ENCODE measurements around the gene PLEKHG4B. TPM values are rescaled to one million over a fixed set of nuclear protein-coding genes. Genes with fewer than 3 reads are reported as not detected.
"Not testable (repeated sequence)": the region's sequence is repeated elsewhere in the genome, so short reads cannot be mapped to it uniquely, and the experiment has no call there.

The PLEKHG4B gene
- total RNA-seq, 4 donors from 2014 or later, result 0.18 to 2.5 (median 0.19) TPM; not detected in 1

- no peaks in the 10 kb centered on the region for H3K27me3 ChIP-seq
- peak in 2 of 3 donors; percentile 22 for DNase-seq
- TF ChIP-seq, protein P1, sequence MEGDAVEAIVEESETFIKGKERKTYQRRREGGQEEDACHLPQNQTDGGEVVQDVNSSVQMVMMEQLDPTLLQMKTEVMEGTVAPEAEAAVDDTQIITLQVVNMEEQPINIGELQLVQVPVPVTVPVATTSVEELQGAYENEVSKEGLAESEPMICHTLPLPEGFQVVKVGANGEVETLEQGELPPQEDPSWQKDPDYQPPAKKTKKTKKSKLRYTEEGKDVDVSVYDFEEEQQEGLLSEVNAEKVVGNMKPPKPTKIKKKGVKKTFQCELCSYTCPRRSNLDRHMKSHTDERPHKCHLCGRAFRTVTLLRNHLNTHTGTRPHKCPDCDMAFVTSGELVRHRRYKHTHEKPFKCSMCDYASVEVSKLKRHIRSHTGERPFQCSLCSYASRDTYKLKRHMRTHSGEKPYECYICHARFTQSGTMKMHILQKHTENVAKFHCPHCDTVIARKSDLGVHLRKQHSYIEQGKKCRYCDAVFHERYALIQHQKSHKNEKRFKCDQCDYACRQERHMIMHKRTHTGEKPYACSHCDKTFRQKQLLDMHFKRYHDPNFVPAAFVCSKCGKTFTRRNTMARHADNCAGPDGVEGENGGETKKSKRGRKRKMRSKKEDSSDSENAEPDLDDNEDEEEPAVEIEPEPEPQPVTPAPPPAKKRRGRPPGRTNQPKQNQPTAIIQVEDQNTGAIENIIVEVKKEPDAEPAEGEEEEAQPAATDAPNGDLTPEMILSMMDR (IDR thresholded peaks at IDR 0.05), result no peak
- no peak for TF ChIP-seq POLR2A (IDR thresholded peaks at IDR 0.05)
- no peak overlapping the region for H3K27ac ChIP-seq
- no peaks in the 10 kb centered on the region for H3K4me1 ChIP-seq
- no peaks in the 10 kb centered on the region for H3K36me3 ChIP-seq
- no peaks in the 10 kb centered on the region for H3K9me3 ChIP-seq
- no peak overlapping the region for H3K4me3 ChIP-seq
Observed at GRCh38 chr5:163841-164240, 71.9 kb downstream of the PLEKHG4B start.

DNA sequence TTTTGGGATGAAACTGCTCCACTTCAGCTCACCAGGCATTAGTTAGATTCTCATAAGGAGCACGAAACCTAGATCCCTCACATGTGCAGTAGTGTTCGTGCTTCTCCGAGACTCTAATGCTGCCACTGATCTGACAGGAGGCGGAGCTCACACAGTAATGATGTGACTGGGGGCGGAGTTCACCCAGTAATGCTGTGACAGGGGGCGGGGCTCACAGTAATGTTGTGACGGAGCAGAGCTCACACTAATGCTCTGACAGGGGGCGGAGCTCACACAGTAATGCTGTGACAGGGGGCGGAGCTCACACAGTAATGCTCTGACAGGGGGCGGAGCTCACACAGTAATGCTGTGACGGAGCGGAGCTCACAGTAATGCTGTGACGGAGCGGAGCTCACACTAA, 72.3 kb downstream of the PLEKHG4B start:
- TF ChIP-seq, protein P1 (IDR thresholded peaks at IDR 0.05), result no peak
- no peak for TF ChIP-seq POLR2A (IDR thresholded peaks at IDR 0.05)
- peak in 1 of 3 donors; percentile 14 for DNase-seq
- H3K9me3 ChIP-seq, result no peaks in the 10 kb centered on the region
- H3K4me3 ChIP-seq, result no peak overlapping the region
- H3K27me3 ChIP-seq, result no peaks in the 10 kb centered on the region
- H3K36me3 ChIP-seq, result no peaks in the 10 kb centered on the region
- H3K4me1 ChIP-seq, result no peaks in the 10 kb centered on the region
- H3K27ac ChIP-seq, result no peak overlapping the region

- not testable (repeated sequence) for H3K36me3 ChIP-seq, H3K9me3 ChIP-seq, H3K27ac ChIP-seq, H3K4me3 ChIP-seq, H3K4me1 ChIP-seq, DNase-seq, H3K27me3 ChIP-seq
Observed at GRCh38 chr5:164783-165182, 72.8 kb downstream of the PLEKHG4B start.

DNA sequence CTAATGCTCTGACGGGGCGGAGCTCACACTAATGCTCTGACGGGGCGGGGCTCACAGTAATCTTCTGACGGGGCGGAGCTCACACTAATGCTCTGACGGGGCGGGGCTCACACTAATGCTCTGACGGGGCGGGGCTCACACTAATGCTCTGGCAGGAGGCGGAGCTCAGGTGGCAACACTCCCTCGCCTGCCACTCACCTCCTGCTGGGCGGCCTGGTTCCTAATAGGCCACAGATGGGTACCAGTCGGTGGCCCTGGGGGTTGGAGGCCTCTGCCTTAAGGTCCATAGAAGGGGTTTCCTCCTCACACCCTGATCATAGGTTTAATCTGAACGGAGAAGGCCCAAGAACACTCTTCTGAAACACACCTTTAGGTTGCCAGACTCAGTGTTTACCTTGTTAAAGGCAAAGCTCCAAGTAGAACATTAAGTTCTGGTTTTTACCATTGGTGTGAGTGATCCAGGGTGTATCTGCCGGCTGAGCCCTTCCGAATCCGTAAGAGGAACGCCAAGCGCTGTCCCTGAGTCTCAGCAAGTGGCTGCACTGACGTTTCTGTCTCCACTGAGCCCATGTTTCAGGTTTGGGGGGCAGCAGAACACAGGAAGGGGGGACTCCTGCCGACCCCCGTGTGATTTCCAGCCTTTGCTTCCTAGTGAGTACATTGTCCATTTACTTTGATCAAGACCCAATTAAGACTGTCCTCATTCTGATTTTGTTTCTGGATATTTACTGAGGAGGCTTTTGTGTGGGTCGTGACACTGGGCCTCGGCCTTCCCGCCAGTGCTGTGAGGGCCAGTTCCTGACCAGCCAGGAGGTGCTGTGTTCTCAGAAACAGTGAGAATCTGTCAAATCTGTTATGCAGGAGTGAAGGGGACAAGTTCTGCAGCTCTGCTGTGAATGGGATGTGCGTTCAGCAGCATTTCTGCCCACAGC, 74.7 kb downstream of the PLEKHG4B start:
- H3K36me3 ChIP-seq, result no peaks in the 10 kb centered on the region
- DNase-seq, result peak in 2 of 3 donors; percentile 15 to 37
- TF ChIP-seq, protein P1 (IDR thresholded peaks at IDR 0.05), result no peak
- TF ChIP-seq POLR2A (IDR thresholded peaks at IDR 0.05), result no peak
- H3K9me3 ChIP-seq, result no peaks in the 10 kb centered on the region
- no peak overlapping the region for H3K27ac ChIP-seq
- no peaks in the 10 kb centered on the region for H3K4me1 ChIP-seq
- H3K4me3 ChIP-seq, result no peak overlapping the region
- H3K27me3 ChIP-seq, result no peaks in the 10 kb centered on the region

DNA sequence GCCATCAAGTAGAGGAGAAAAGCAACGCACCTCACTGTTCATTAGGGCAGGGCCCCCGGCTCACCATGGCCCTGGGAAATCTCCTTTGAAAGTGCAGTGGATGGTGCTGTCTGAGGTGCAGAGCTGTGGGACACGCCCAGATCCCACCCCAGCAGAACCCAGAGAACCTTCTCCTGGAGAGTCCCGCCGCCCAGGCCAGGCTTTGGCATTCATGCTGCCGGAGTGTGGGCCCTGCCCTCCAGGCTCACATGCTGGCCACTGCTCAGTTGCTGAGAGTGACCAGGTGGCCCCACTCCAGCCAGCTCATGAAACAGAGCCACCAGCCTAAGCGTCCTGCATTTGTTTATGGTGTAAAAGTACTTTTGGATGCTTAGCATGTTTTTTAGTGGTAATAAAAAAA, 75.5 kb downstream of the PLEKHG4B start:
- Histone ChIP-seq H3K27me3 (no peaks in the 10 kb centered on the region), H3K36me3 (no peaks in the 10 kb centered on the region), H3K9me3 (no peaks in the 10 kb centered on the region), H3K4me3 (no peak overlapping the region), H3K27ac (no peak overlapping the region), H3K4me1 (no peaks in the 10 kb centered on the region)
- TF ChIP-seq, protein P1 (IDR thresholded peaks at IDR 0.05), result no peak
- TF ChIP-seq POLR2A (IDR thresholded peaks at IDR 0.05), result no peak
- peak in 2 of 3 donors; percentile 40 to 41 for DNase-seq

DNA sequence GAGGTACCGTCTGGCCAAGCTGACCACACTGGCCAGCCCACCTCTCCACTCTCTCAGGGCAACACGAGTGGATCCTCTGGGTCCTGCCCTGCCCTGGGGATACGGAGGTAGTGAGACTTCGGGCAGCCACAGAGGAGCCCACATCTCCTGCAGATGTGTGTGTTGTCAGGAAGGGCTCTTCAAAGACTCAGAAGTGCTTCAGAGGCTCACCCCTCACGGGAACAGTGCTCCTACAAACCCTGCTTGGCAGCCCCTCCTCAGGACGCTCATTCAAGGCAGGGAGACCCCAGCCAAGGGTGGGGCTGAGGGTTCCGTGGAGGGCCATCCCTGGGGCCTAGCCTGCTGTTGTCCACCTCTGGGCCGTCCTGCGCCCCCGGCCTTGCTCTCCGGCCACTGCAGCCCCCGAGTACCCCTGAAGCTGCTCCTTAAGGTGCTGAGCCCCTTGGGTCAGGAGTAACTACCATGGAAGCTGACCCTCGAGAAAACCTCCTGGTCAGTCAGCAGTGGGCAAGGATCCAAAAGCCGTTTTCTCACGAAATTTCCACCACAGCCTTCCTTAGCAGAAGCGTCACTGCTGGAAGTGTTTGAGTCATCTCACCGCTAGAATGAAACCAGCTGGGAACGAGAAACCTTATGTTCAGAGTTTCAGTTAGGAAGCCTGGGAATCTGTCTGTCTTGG, 76.2 kb downstream of the PLEKHG4B start:
- Histone ChIP-seq H3K4me3 (no peak overlapping the region), H3K36me3 (no peaks in the 10 kb centered on the region), H3K27me3 (no peaks in the 10 kb centered on the region), H3K4me1 (no peaks in the 10 kb centered on the region), H3K27ac (no peak overlapping the region), H3K9me3 (no peaks in the 10 kb centered on the region)
- TF ChIP-seq, protein P1 (IDR thresholded peaks at IDR 0.05), result no peak
- TF ChIP-seq POLR2A (IDR thresholded peaks at IDR 0.05), result no peak
- peak in 2 of 3 donors; percentile 19 to 34 for DNase-seq
